Measurements from ENCODE around the gene RNF144A. TPM values are rescaled to one million over a fixed set of nuclear protein-coding genes. Genes with fewer than 3 reads are reported as not detected.
A peak's percentile ranks its signal among the peaks of the same experiment; 100 is the strongest.

The RNF144A gene
- total RNA-seq, 1 experiment from 2014 or later = 13.6 TPM

DNA sequence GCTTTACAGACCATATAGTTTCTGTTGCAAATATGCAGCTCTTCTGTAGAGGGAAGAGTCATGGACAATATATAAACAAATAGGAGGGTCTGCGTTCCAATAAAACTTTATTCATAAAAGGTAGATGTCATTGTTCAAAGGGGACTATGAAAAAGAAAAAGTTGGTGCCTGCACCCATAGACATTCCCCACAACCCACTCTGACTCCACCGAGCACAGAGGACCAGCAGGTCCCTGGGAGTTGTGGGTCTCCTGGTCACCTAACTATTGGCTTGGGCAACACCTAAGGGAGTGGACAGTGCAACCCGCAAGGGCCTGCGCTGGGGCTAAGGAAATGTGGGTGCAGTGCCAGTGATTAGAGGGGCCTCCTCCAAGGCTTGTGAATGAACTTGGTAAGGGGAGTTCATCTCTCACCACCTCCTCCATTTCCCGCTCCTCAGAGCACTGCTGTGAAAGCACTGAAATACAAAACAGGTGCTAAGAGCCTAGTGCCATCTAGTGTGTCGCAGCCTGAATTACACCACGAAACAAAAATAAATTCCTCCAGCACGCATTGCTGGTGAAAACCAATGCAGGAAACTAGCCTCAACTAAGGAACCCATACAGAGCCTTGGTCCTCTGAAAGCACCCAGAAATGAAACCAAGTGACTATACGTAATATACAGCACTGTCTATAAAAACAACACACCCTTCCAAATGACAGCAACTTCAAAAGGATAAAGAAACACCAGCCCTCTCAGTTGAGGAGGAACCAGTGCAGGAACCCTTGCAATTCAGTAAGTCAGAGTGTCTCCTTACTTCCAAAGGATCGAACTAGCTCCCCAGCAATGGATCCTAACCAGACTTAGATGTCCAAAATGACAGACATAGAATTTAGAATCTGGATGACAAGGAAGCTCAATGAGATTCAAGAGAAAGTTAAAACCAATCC lies 166.6 kb downstream of the RNF144A start:
- DNase-seq (ENCODE audit: low spot score) (peak; percentile 39), ATAC-seq (peak; percentile 91)
- H3K4me1 Mint-ChIP-seq = no peaks in the 10 kb centered on the region
- no peak overlapping the region for H3K4me3 Mint-ChIP-seq
- H3K36me3 Mint-ChIP-seq = no peaks in the 10 kb centered on the region
- TF ChIP-seq, protein P1, sequence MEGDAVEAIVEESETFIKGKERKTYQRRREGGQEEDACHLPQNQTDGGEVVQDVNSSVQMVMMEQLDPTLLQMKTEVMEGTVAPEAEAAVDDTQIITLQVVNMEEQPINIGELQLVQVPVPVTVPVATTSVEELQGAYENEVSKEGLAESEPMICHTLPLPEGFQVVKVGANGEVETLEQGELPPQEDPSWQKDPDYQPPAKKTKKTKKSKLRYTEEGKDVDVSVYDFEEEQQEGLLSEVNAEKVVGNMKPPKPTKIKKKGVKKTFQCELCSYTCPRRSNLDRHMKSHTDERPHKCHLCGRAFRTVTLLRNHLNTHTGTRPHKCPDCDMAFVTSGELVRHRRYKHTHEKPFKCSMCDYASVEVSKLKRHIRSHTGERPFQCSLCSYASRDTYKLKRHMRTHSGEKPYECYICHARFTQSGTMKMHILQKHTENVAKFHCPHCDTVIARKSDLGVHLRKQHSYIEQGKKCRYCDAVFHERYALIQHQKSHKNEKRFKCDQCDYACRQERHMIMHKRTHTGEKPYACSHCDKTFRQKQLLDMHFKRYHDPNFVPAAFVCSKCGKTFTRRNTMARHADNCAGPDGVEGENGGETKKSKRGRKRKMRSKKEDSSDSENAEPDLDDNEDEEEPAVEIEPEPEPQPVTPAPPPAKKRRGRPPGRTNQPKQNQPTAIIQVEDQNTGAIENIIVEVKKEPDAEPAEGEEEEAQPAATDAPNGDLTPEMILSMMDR (IDR thresholded peaks at IDR 0.05) = peak; percentile 76
- no peak for TF ChIP-seq CREM (CRISPR knock-in tag; IDR thresholded peaks at IDR 0.05)
- H3K9me3 Mint-ChIP-seq = peaks cover 5% of the 10 kb centered on the region
- ChIA-PET POLR2A (no interaction called here), CTCF (interaction anchor here (0.6 to 1.9 kb wide), 3 partner anchors 14 to 796 kb away, joined by 3 to 4 read pairs (median 3); no protein-coding TSS in a partner anchor)
- no peaks in the 10 kb centered on the region; the same call in 1 of the 2 replicates for H3K27me3 Mint-ChIP-seq (ENCODE audit: low read depth)
- no peak overlapping the region for H3K27ac Mint-ChIP-seq

DNA sequence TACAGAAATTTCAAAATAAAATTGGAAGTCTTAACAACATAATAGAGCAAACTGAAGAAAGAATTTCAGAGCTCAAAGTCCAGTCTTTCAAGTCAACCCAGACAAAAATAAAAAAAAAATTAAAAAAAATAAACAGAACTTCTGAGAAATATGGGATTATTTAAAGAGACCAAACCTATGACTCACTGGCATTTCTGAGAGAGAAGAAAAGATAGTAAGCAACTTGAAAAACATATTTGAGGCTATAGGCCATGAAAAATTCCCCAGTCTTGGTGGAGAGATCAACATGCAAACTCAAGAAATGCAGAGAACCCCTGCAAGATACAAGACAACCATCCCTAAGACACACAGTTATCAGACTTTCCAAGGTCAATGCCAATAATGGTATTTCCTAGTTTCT lies 167.4 kb downstream of the RNF144A start:
- no peaks in the 10 kb centered on the region for H3K4me1 Mint-ChIP-seq
- no peak for ATAC-seq
- H3K4me3 Mint-ChIP-seq = no peak overlapping the region
- TF ChIP-seq, protein P2, sequence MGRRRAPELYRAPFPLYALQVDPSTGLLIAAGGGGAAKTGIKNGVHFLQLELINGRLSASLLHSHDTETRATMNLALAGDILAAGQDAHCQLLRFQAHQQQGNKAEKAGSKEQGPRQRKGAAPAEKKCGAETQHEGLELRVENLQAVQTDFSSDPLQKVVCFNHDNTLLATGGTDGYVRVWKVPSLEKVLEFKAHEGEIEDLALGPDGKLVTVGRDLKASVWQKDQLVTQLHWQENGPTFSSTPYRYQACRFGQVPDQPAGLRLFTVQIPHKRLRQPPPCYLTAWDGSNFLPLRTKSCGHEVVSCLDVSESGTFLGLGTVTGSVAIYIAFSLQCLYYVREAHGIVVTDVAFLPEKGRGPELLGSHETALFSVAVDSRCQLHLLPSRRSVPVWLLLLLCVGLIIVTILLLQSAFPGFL (CRISPR knock-in tag; IDR thresholded peaks at IDR 0.05; ENCODE audit: borderline replicate concordance) = no peak
- TF ChIP-seq ZNF121 (CRISPR knock-in tag; IDR thresholded peaks at IDR 0.05) (no peak), GABPB1 (CRISPR knock-in tag; IDR thresholded peaks at IDR 0.05) (no peak), ZBTB21 (CRISPR knock-in tag; IDR thresholded peaks at IDR 0.05; ENCODE audit: borderline replicate concordance) (no peak), MXD4 (CRISPR knock-in tag; IDR thresholded peaks at IDR 0.05; ENCODE audit: borderline replicate concordance) (no peak), TCF7 (CRISPR knock-in tag; IDR thresholded peaks at IDR 0.05; ENCODE audit: low read depth) (no peak)
- TF ChIP-seq, protein P3, sequence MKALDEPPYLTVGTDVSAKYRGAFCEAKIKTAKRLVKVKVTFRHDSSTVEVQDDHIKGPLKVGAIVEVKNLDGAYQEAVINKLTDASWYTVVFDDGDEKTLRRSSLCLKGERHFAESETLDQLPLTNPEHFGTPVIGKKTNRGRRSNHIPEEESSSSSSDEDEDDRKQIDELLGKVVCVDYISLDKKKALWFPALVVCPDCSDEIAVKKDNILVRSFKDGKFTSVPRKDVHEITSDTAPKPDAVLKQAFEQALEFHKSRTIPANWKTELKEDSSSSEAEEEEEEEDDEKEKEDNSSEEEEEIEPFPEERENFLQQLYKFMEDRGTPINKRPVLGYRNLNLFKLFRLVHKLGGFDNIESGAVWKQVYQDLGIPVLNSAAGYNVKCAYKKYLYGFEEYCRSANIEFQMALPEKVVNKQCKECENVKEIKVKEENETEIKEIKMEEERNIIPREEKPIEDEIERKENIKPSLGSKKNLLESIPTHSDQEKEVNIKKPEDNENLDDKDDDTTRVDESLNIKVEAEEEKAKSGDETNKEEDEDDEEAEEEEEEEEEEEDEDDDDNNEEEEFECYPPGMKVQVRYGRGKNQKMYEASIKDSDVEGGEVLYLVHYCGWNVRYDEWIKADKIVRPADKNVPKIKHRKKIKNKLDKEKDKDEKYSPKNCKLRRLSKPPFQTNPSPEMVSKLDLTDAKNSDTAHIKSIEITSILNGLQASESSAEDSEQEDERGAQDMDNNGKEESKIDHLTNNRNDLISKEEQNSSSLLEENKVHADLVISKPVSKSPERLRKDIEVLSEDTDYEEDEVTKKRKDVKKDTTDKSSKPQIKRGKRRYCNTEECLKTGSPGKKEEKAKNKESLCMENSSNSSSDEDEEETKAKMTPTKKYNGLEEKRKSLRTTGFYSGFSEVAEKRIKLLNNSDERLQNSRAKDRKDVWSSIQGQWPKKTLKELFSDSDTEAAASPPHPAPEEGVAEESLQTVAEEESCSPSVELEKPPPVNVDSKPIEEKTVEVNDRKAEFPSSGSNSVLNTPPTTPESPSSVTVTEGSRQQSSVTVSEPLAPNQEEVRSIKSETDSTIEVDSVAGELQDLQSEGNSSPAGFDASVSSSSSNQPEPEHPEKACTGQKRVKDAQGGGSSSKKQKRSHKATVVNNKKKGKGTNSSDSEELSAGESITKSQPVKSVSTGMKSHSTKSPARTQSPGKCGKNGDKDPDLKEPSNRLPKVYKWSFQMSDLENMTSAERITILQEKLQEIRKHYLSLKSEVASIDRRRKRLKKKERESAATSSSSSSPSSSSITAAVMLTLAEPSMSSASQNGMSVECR (CRISPR knock-in tag; IDR thresholded peaks at IDR 0.05; ENCODE audit: borderline replicate concordance) = no peak
- TF ChIP-seq, protein P4, sequence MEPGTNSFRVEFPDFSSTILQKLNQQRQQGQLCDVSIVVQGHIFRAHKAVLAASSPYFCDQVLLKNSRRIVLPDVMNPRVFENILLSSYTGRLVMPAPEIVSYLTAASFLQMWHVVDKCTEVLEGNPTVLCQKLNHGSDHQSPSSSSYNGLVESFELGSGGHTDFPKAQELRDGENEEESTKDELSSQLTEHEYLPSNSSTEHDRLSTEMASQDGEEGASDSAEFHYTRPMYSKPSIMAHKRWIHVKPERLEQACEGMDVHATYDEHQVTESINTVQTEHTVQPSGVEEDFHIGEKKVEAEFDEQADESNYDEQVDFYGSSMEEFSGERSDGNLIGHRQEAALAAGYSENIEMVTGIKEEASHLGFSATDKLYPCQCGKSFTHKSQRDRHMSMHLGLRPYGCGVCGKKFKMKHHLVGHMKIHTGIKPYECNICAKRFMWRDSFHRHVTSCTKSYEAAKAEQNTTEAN (CRISPR knock-in tag; IDR thresholded peaks at IDR 0.05) = no peak
- TF ChIP-seq, protein P5, sequence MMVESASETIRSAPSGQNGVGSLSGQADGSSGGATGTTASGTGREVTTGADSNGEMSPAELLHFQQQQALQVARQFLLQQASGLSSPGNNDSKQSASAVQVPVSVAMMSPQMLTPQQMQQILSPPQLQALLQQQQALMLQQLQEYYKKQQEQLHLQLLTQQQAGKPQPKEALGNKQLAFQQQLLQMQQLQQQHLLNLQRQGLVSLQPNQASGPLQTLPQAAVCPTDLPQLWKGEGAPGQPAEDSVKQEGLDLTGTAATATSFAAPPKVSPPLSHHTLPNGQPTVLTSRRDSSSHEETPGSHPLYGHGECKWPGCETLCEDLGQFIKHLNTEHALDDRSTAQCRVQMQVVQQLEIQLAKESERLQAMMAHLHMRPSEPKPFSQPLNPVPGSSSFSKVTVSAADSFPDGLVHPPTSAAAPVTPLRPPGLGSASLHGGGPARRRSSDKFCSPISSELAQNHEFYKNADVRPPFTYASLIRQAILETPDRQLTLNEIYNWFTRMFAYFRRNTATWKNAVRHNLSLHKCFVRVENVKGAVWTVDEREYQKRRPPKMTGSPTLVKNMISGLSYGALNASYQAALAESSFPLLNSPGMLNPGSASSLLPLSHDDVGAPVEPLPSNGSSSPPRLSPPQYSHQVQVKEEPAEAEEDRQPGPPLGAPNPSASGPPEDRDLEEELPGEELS (CRISPR knock-in tag; IDR thresholded peaks at IDR 0.05) = no peak
- TF ChIP-seq, protein P6, sequence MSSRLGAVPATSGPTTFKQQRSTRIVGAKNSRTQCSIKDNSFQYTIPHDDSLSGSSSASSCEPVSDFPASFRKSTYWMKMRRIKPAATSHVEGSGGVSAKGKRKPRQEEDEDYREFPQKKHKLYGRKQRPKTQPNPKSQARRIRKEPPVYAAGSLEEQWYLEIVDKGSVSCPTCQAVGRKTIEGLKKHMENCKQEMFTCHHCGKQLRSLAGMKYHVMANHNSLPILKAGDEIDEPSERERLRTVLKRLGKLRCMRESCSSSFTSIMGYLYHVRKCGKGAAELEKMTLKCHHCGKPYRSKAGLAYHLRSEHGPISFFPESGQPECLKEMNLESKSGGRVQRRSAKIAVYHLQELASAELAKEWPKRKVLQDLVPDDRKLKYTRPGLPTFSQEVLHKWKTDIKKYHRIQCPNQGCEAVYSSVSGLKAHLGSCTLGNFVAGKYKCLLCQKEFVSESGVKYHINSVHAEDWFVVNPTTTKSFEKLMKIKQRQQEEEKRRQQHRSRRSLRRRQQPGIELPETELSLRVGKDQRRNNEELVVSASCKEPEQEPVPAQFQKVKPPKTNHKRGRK (CRISPR knock-in tag; IDR thresholded peaks at IDR 0.05; ENCODE audit: borderline replicate concordance) = no peak
- TF ChIP-seq, protein P7, sequence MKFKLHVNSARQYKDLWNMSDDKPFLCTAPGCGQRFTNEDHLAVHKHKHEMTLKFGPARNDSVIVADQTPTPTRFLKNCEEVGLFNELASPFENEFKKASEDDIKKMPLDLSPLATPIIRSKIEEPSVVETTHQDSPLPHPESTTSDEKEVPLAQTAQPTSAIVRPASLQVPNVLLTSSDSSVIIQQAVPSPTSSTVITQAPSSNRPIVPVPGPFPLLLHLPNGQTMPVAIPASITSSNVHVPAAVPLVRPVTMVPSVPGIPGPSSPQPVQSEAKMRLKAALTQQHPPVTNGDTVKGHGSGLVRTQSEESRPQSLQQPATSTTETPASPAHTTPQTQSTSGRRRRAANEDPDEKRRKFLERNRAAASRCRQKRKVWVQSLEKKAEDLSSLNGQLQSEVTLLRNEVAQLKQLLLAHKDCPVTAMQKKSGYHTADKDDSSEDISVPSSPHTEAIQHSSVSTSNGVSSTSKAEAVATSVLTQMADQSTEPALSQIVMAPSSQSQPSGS (CRISPR knock-in tag; IDR thresholded peaks at IDR 0.05; ENCODE audit: borderline replicate concordance, low read depth) = no peak
- peaks cover 5% of the 10 kb centered on the region for H3K9me3 Mint-ChIP-seq
- DNase-seq (ENCODE audit: low spot score) = no peak
- ChIA-PET CTCF (interaction anchor here (0.6 to 1.9 kb wide), 3 partner anchors 13 to 796 kb away, joined by 3 to 4 read pairs (median 3); no protein-coding TSS in a partner anchor), POLR2A (no interaction called here)
- no peaks in the 10 kb centered on the region; the same call in 1 of the 2 replicates for H3K27me3 Mint-ChIP-seq (ENCODE audit: low read depth)
- H3K36me3 Mint-ChIP-seq = no peaks in the 10 kb centered on the region
- no peak overlapping the region for H3K27ac Mint-ChIP-seq
